GM18526 (cell line): ENCODE results near the gene KIF2B.

Experiments used
- POLR2A ChIP-seq: IDR thresholded peaks from 3 replicates; pipeline ENCODE4 v1.6.1; 2011; ENCODE audit not compliant: insufficient read length; ENCODE audit errors: extremely low read depth

KIF2B gene

GRCh38 chr17:53822764-53823163 lies at the start of gene KIF2B:
TSS of gene KIF2B (plus strand) at chr17:53822927. CDS start at chr17:53823034, 107 bp downstream.
- no peak for TF ChIP-seq POLR2A

GRCh38 chr17:53780320-53780719 lies 42.4 kb upstream of the KIF2B start:
- no peak for TF ChIP-seq POLR2A

- no peak for TF ChIP-seq POLR2A
These were observed 31.2 kb upstream of the KIF2B start for GRCh38 chr17:53791551-53791950.

GRCh38 chr17:53792451-53792850 lies 30.3 kb upstream of the KIF2B start:
- no peak for TF ChIP-seq POLR2A

GRCh38 chr17:53792997-53793396 lies 29.7 kb upstream of the KIF2B start:
- TF ChIP-seq POLR2A = no peak

- TF ChIP-seq POLR2A = no peak
These were observed 27.9 kb upstream of the KIF2B start for GRCh38 chr17:53794875-53795274.

- TF ChIP-seq POLR2A = no peak
These were observed 26.1 kb upstream of the KIF2B start for GRCh38 chr17:53796642-53797041.

- TF ChIP-seq POLR2A = no peak
These were observed 25.2 kb upstream of the KIF2B start for GRCh38 chr17:53797501-53797900.

- TF ChIP-seq POLR2A = no peak
These were observed 18.3 kb upstream of the KIF2B start for GRCh38 chr17:53804437-53804836.

GRCh38 chr17:53806473-53806872 lies 16.3 kb upstream of the KIF2B start:
- no peak for TF ChIP-seq POLR2A

GRCh38 chr17:53807286-53807685 lies 15.4 kb upstream of the KIF2B start:
- TF ChIP-seq POLR2A = no peak

GRCh38 chr17:53818271-53818670 lies 4.5 kb upstream of the KIF2B start:
- TF ChIP-seq POLR2A = no peak

- no peak for TF ChIP-seq POLR2A
These were observed 3.8 kb upstream of the KIF2B start for GRCh38 chr17:53818929-53819328.

- no peak for TF ChIP-seq POLR2A
These were observed 2.8 kb upstream of the KIF2B start for GRCh38 chr17:53819956-53820355.

GRCh38 chr17:53823341-53824050 lies 769 bp downstream of the KIF2B start:
- no peak for TF ChIP-seq POLR2A

- no peak for TF ChIP-seq POLR2A
These were observed 14.4 kb downstream of the KIF2B start for GRCh38 chr17:53837131-53837530.

GRCh38 chr17:53844491-53845107 lies 21.9 kb downstream of the KIF2B start:
- TF ChIP-seq POLR2A = no peak
